ENCODE data around the gene DHX16. TPM values are rescaled to one million over a fixed set of nuclear protein-coding genes. Genes with fewer than 3 reads are reported as not detected.

The DHX16 gene
- total and polyA plus RNA-seq, 9 of the 15 experiments (the other 6 are each of a cell fraction or from before 2014, with no cell fraction given), result 14.6 to 66.1 (median 47.5) TPM

GRCh38 chr6:30690403-30691207, 17.8 kb upstream of the DHX16 start, which contains the start of gene NRM (continued):
- TF ChIP-seq, protein P1, sequence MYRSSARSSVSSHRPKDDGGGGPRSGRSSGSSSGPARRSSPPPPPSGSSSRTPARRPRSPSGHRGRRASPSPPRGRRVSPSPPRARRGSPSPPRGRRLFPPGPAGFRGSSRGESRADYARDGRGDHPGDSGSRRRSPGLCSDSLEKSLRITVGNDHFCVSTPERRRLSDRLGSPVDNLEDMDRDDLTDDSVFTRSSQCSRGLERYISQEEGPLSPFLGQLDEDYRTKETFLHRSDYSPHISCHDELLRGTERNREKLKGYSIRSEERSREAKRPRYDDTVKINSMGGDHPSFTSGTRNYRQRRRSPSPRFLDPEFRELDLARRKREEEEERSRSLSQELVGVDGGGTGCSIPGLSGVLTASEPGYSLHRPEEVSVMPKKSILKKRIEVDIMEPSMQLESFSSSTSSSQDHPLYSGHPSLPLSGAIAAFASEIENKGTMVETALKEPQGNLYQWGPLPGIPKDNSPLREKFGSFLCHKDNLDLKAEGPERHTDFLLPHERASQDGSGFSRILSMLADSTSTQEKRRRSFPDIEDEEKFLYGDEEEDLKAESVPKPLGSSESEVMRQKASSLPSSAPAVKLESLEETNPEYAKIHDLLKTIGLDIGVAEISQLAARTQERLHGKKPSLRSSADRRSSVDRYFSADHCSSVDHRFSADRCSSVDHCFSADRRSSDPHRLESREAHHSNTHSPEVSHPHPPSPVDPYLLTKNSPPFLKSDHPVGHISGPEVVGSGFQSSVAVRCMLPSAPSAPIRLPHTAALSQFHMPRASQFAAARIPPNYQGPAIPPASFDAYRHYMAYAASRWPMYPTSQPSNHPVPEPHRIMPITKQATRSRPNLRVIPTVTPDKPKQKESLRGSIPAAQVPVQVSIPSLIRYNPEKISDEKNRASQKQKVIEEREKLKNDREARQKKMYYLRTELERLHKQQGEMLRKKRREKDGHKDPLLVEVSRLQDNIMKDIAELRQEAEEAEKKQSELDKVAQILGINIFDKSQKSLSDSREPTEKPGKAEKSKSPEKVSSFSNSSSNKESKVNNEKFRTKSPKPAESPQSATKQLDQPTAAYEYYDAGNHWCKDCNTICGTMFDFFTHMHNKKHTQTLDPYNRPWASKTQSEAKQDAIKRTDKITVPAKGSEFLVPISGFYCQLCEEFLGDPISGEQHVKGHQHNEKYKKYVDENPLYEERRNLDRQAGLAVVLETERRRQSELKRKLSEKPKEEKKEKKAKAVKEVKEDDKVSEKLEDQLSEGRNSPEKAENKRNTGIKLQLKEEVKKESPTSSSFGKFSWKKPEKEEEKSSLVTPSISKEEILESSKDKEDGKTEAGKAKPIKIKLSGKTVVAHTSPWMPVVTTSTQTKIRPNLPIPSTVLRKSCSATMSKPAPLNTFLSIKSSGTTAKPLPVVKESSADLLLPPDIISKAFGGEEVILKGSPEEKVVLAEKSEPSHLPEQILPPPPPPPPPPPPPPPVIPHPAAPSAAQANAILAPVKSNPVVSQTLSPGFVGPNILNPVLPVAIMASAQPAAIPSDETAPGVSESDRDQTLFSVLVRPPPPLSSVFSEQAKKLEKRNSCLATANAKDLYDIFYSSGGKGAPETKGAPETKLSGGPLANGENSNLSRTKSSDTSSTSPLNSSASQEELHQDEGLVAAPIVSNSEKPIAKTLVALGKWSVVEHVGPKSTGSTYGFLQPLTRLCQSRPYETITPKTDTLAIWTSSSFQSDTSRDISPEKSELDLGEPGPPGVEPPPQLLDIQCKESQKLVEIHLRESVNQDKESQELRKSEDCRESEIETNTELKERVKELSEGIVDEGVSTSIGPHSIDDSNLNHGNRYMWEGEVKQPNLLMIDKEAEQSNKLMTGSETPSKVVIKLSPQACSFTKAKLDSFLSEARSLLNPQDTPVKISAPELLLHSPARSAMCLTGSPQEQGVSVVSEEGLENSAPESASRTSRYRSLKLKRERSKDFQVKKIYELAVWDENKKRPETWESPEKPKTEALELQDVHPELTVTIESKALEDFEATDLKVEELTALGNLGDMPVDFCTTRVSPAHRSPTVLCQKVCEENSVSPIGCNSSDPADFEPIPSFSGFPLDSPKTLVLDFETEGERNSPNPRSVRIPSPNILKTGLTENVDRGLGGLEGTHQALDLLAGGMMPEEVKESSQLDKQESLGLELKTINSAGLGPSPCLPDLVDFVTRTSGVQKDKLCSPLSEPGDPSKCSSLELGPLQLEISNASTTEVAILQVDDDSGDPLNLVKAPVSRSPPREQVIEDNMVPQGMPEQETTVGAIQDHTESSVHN (IDR thresholded peaks at IDR 0.05; ENCODE audit: borderline replicate concordance in 1 of 2, low read depth in 1 of 2), result no peak
- TF ChIP-seq TBL1XR1 (IDR thresholded peaks at IDR 0.05; ENCODE audit: low read length in 2 of 2) (no peak), PRMT5 (CRISPR knock-in tag; IDR thresholded peaks at IDR 0.05) (no peak), EGR1 (conservative IDR thresholded peaks at IDR 0.05) (0 out of 2 replicates have a peak, but pooled peaks have one; percentile 4), ESRRA (IDR thresholded peaks at IDR 0.05; ENCODE audit: borderline replicate concordance, low read depth) (no peak)
- TF ChIP-seq, protein P2, sequence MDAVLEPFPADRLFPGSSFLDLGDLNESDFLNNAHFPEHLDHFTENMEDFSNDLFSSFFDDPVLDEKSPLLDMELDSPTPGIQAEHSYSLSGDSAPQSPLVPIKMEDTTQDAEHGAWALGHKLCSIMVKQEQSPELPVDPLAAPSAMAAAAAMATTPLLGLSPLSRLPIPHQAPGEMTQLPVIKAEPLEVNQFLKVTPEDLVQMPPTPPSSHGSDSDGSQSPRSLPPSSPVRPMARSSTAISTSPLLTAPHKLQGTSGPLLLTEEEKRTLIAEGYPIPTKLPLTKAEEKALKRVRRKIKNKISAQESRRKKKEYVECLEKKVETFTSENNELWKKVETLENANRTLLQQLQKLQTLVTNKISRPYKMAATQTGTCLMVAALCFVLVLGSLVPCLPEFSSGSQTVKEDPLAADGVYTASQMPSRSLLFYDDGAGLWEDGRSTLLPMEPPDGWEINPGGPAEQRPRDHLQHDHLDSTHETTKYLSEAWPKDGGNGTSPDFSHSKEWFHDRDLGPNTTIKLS (IDR thresholded peaks at IDR 0.05; ENCODE audit: borderline replicate concordance, low read depth), result 0 out of 2 replicates have a peak, but pooled peaks have one; percentile 13

All from K562 (cell line).